ENCODE measurements around the gene HDHD2.

The HDHD2 gene

GRCh38 chr18:47179520-47179919, 29.2 kb upstream of the HDHD2 start:
- Histone ChIP-seq H3K27ac (no peak overlapping the region), H3K4me3 (no peak overlapping the region)
- no peak for TF ChIP-seq CTCF (IDR thresholded peaks at IDR 0.05)
- DNase-seq (ENCODE audit: low spot score): no peak

GRCh38 chr18:47175898-47176575, 25.7 kb upstream of the HDHD2 start, which contains the start of gene IER3IP1:
IER3IP1 (minus strand) TSS chr18:47176364; CDS start chr18:47176277, 87 bp downstream.
- peak; percentile 95 for DNase-seq (ENCODE audit: low spot score)
- no peak for TF ChIP-seq CTCF (IDR thresholded peaks at IDR 0.05)
- H3K4me3 ChIP-seq: peak within 1 kb of the TSS; percentile 94
- peak within 1 kb of the TSS; percentile 74 to 83 for H3K27ac ChIP-seq

- DNase-seq (ENCODE audit: low spot score): no peak
- Histone ChIP-seq H3K27ac (peak overlapping the region; percentile 74 to 83), H3K4me3 (peak overlapping the region; percentile 94)
- TF ChIP-seq CTCF (IDR thresholded peaks at IDR 0.05): no peak
Measured at GRCh38 chr18:47175283-47175897, 25.1 kb upstream of the HDHD2 start.

GRCh38 chr18:47174545-47175116, 24.3 kb upstream of the HDHD2 start:
- no peak for TF ChIP-seq CTCF (IDR thresholded peaks at IDR 0.05)
- no peak overlapping the region for H3K27ac ChIP-seq
- DNase-seq (ENCODE audit: low spot score): no peak
- peak overlapping the region; percentile 94 for H3K4me3 ChIP-seq

- no peak overlapping the region for H3K27ac ChIP-seq
- no peak for TF ChIP-seq CTCF (IDR thresholded peaks at IDR 0.05)
- DNase-seq (ENCODE audit: low spot score): no peak
- H3K4me3 ChIP-seq: no peak overlapping the region
Measured at GRCh38 chr18:47172476-47172875, 22.2 kb upstream of the HDHD2 start.

- Histone ChIP-seq H3K27ac (no peak overlapping the region), H3K4me3 (no peak overlapping the region)
- DNase-seq (ENCODE audit: low spot score): no peak
- no peak for TF ChIP-seq CTCF (IDR thresholded peaks at IDR 0.05)
Measured at GRCh38 chr18:47168913-47169312, 18.6 kb upstream of the HDHD2 start.

Data from coronary artery (tissue), 2 donors.